NCI-H187 (cell line): Measurements from ENCODE around the gene CHST11.

Source experiments
- DNase-seq, 2 experiments: peaks; one replicate each; lab custom pipeline; 2025; lab: John Stamatoyannopoulos, UW

CHST11 gene

DNA sequence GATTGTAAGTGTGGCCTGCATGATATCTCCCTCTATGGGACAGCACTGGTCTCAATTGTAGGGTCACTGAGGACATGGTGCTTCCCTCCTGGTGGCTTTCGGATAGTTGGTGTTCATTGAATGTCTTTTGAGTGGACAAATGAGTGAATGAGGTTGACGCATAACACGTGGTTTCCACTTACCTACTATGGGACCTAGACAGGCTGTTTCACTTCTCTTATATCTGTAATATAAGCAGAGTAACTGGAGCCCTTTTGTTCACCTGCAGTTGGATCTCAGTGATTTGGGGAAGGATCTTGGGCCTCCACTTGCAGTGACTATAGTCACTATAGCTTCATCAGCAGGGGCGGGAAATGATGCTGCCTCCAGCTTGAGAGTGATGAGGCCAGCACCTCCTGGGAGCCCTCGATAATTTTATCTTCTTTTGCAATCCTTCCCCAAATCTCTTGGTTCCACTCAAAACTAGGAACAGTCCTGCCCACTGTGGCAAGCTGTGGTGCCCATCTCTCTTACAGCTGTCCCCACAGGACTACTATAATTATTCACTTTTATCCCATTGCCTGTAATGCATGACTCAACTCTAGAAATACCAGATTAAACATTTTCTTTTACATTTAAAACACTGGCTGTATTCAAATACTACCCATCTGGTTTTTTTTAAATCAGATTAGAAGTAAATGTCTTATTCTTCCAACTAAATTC is 242.9 kb downstream of the CHST11 start:
- no peak for DNase-seq

DNA sequence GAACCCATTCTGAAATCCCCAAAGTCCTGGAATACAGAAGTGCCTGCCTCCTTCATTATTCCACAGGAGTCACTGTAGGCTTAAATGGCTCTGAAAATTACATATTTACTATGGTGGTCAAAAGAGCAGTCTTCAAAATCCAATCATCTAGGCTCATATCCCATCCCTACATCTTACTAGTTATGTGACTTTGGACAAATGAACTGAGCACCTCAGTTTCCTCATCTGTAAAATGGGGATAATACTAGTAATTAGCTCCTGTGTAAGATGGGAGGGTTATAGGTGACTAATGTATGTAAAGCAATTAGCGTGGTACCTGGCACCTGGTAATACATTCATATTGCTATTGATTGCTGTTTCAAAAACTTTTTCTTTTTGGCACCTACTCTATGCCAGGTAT is 243.6 kb downstream of the CHST11 start:
- no peak for DNase-seq

- DNase-seq: no peak
Measured at GRCh38 chr12:104701301-104701700, 244.6 kb downstream of the CHST11 start.

DNA sequence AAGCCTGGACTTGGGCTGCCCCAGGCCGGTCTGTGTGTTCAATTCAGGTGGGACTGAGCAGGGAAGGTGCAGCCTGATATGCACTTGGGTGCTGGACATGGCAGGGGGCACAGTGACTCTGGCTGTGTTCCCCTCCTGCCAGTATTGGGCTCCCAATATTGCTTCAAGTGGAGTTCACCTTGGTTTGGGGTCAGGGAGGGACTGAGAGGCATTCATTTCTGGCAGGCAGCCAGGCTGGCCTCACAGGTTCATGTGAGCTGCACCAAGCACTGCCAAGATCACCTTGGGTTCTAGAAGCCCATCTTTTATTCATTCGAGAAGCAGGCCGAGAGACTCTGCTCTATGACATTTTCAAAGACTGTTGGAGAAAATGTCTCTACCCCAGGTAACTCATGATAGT is 245.0 kb downstream of the CHST11 start:
- DNase-seq: no peak

DNA sequence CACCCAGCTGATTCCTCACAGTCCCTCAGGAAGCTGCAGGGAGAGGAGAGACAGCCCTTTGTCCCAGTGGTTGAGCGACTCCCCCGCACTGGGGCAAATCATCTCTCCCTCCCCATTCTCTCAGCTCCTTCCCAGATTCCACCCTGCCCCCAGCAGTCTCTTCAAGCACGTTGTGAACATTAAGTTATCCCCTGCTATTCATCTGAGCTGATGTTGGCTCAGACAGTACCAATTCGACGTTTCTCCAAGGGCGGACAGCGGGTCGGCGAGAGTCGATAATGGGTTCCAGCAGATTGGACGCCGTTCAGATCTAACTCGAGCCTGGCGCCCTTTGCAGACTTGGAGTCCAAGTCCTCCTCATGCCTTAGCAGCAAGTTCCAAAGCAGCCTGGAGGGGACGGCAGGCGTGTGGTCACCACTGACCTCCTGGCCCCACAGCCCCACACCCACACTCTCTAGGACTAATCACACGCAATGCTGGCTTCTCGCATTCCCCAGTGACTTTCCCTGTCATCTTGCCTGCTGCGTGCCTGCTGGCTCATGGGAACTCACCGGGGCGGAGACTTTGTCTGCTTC is 245.9 kb downstream of the CHST11 start:
- DNase-seq: no peak

DNA sequence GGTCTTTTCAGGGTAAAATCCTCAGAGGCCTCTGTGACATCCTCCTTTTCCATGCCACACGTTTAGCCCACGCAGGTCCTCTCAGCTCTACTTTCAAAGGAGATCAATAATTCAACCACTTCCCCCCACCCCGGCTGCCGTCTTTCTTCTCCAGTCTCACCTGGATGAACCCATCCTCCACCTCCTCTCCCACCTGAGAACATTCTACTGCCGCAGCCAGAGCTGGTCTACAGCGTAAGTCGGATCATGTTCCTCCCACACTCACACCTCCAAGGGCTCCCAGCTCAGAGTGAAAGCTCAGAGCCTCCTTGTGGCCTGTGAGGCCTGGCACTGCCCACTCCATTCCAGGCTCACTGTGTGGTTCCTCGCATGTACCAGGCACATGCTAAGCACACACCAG is 246.6 kb downstream of the CHST11 start:
- DNase-seq: no peak

- DNase-seq: no peak
Measured at GRCh38 chr12:104704224-104704779, 247.6 kb downstream of the CHST11 start.

DNA sequence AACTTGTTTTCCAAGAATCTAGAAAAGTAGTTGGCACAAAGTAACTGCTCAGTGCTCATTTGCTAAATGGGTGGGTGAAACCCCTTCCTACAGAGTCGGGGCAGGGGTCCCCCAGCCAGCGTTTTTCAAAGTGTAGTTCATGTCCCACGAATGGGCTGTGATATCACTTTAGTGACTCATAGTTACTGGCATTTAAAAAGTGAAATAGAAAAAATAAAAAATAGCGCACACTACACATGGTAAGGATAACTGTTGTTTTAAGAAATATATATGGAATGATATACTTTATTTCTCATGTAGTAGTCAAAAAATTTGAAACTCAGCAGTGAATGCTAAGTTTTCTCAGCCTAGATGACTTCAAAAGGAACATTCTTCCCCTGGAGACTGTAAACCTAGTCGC is 250.4 kb downstream of the CHST11 start:
- no peak for DNase-seq

- DNase-seq: no peak
Measured at GRCh38 chr12:104707794-104708558, 251.2 kb downstream of the CHST11 start.

- no peak for DNase-seq
Measured at GRCh38 chr12:104708891-104709290, 252.1 kb downstream of the CHST11 start.

GRCh38 chr12:104709692-104710435 is 253.1 kb downstream of the CHST11 start:
- no peak for DNase-seq

DNA sequence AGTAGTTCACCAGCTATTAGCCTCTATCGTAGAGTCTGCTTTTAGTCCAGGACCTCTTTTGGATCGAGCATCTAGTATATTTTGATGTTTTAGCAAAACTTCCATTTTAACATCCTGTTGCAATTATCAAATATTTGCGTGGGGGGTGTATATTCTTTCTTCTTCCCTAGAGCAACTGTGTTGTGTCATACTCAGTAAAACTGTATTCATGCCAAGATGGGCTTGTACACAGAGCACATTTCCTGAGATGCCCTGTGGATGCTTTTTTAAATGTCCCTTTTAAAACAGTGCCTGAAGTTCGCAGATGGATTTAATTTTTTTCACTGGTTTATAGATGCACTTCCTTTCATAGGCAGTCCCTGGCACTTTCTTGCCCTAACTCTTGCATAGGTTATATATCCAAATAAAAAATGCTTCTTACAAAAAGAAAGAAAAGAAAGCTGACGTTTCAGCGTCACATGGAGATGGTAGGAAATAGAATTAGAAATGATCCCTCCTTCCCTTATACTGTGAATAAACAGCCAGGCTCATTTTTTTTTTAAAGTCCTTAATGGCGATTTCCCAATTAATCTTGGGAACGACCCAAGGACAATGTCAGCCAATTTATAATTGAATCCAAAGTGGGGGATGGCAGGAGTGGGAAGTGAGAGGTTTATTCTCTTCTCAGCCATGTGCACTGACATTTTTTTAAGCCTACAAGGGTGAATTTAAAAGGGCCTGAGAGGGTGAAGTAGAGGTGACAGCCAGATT is 254.4 kb downstream of the CHST11 start:
- DNase-seq: no peak

DNA sequence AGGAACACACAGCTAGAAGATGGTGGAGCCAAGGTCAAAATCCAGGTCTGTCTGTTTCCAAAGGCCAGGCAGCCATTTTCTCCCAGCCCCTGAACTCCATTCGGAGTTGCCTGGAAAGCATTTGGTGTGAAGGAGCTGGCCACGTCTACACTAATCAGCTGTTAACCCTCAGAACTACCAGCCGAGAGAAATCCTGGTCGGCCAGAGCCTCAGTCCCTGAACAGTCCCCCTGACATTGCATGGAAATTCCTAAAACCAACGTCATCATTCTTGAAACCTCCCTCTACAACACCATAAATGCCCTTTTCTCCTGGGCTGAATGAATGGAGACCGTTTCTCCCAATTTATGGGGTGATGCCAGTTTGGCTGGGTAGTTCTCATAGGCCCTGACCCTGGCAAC is 255.7 kb downstream of the CHST11 start:
- DNase-seq: no peak

DNA sequence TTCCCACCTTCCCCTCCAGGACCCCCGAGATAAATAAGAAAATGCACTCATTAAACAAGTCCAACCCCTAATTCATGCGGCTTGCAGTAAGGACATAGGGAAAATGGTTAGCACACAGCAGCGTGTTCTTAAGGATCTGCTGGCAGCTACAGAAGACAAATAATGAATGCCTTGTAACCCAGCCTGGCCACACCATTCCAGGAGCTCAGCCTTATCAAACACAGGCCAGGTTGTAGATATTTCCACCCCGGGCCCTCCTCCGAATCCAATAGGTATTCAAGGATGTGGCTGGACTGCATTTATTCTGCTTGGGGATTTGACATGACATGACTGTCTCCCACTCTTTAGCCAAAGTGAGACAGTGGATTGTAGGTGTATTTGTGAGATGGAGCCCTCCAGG is 256.2 kb downstream of the CHST11 start:
- no peak for DNase-seq

- no peak for DNase-seq
Measured at GRCh38 chr12:104713444-104713843, 256.7 kb downstream of the CHST11 start.

DNA sequence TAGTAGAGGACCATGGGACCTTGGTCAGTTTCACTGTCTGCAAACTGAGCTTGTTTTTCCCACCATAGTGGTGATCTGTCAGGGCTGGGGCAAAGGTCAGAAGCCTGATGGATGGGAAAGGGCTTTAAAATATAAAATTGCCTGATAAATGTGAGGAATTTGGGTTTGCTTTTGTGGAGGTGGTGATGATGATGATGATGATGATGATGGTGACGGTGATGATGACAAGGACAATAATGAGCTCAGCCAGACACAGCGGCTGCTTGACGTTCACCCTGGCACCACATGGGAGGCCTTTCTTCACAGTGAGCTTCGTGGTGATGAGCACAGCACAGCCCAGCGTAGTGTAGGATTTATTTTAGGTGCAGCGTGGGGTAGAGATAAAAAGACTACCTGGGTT is 257.6 kb downstream of the CHST11 start:
- DNase-seq: no peak

GRCh38 chr12:104716172-104716571 is 259.4 kb downstream of the CHST11 start:
- DNase-seq: no peak

DNA sequence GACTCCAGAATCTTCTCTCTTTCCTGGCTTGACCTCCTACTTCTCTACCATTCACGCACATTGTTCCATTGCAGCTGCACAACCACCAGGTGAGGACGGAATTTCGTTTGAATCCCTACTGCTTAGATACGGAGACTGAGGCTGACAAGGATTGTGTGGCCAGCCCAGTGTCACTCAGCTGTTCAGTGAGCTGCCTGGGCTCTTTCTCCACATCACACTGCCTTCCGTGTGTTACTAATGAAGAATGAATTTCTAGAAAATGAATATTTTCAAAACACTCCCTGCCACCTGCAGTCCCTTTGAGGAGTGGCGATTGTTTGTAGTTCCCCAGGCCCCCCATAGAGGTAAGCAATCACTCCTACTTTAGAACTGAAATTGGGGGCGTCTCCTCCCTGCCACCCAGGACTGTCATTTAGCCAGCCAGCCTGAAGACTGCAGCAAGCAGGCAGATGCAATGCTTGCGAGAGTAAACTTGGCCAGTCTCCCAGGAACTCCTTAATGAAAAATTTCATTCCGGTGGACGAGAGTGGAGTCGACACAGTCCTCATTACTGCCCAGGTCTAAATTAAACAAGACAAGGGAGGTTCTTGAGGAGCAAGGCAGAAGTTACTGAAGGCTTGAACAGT is 261.7 kb downstream of the CHST11 start:
- DNase-seq: no peak

- no peak for DNase-seq
Measured at GRCh38 chr12:104719700-104720338, 263.1 kb downstream of the CHST11 start.

DNA sequence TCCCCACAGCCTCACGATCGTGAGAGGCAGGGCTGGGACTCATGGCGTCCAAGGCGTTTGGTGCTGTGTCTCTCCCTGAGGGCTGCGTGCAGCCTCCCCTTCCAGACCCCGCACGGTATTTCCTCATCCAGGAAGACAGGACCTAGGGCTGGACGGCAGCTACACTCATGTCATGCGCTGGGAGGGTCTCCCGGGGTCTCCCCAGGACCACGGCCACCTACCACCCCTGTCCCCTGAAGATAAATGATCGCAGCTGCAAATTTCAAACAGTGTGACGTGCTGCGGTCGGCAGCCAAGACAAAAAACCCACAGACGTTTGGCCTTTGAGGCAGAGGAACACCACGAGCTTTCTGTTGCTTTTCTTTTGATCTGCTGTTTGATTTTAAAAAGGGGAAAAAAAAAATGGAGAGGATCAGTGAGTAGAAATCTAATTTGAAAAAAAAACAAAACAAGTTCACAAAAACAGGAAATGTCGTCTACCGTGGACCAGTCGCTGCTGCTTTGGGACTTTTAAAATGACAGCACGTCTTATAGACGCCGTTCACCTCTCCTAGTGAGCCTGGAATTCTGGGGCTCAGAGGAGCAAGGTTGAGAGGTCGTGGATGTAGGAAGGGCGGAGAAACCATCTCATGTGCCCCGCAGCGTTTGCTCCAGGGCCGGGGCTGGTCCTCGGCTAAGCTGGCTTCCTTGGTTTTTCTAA is 263.7 kb downstream of the CHST11 start:
- no peak for DNase-seq
